ENCODE data around the gene RAB36. TPM values are rescaled to one million over a fixed set of nuclear protein-coding genes. Genes with fewer than 3 reads are reported as not detected.

RAB36 gene
- total RNA-seq, 1 donor from 2014 or later = 3.8 TPM

DNA sequence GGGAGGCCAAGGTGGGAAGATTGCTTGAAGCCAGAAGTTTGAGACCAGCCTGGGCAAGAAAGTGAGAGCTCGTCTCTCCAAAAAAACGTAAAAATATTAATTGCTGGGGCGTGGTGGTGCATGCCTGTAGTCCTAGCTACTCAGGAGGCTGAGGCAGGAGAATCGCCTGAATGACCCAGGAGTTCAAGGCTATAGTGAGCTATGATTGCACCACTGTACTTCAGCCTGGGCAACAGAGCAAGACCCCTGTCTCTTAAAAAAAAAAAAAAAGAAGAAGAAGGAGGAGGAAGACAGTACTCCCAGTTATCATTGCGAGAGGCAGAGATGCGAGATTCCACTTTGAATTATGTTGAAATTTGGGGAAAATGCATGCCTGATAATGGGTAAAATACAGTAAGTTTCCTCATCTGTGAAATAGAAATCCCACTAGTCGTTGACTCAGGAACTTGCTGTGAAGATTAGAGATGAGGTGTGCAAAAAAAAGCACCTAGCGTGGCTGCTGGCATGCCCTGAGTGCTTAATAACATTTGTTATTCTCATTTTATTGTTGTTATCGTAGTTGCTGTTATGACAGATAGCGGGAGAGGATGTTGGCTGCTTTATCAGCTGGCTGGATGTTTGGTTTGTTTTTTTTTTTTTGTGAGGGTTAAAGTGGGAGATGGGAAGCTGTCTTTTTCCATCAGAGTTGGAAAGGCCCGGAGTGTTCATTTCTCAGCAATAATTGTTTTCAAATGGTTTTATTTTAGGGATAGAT, 68.5 kb downstream of the RAB36 start:
- no peaks in the 10 kb centered on the region for H3K27me3 ChIP-seq
- peaks cover 42% of the 10 kb centered on the region for H3K4me1 ChIP-seq
- intact Hi-C loops (cut with DNase I) = no loop called here
- no peaks in the 10 kb centered on the region for H3K9me3 ChIP-seq
- no peaks in the 10 kb centered on the region for H3K36me3 ChIP-seq
- no peak overlapping the region for H3K4me3 ChIP-seq
- ATAC-seq (no peak), DNase-seq (no peak)
- H3K27ac ChIP-seq = no peak overlapping the region
- TF ChIP-seq, protein P1, sequence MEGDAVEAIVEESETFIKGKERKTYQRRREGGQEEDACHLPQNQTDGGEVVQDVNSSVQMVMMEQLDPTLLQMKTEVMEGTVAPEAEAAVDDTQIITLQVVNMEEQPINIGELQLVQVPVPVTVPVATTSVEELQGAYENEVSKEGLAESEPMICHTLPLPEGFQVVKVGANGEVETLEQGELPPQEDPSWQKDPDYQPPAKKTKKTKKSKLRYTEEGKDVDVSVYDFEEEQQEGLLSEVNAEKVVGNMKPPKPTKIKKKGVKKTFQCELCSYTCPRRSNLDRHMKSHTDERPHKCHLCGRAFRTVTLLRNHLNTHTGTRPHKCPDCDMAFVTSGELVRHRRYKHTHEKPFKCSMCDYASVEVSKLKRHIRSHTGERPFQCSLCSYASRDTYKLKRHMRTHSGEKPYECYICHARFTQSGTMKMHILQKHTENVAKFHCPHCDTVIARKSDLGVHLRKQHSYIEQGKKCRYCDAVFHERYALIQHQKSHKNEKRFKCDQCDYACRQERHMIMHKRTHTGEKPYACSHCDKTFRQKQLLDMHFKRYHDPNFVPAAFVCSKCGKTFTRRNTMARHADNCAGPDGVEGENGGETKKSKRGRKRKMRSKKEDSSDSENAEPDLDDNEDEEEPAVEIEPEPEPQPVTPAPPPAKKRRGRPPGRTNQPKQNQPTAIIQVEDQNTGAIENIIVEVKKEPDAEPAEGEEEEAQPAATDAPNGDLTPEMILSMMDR (IDR thresholded peaks at IDR 0.05) = no peak

Other genes with a start within 250 kb of the RAB36 start
- gene GNAZ, start 75.0 kb upstream of the RAB36 start, total RNA-seq = 3.0 TPM
- not detected for gene RSPH14, start 3.5 kb upstream of the RAB36 start, total RNA-seq
- gene BCR, start 35.0 kb downstream of the RAB36 start, total RNA-seq = 78.3 TPM